OCI-LY3 (cell line): ENCODE data around the gene MARCHF3.

Experiments
- EZH2phosphoT487 ChIP-seq: fragments of 200-600 bp; shearing (Covaris generic); IDR thresholded peaks from 2 replicates; pipeline ENCODE4 v1.6.1; 2018; ENCODE audit warnings: antibody characterized with exemption, mixed run types, low read depth
- TF ChIP-seq, protein P1 (sequence below): fragments of 200-600, 300-600 bp; sonication (generic); IDR thresholded peaks from 2 replicates; pipeline ENCODE4 v1.5.1; 2014; ENCODE audit warnings: antibody characterized with exemption, low read length, low read depth

- no peak for TF ChIP-seq EZH2phosphoT487
- TF ChIP-seq, protein P1, sequence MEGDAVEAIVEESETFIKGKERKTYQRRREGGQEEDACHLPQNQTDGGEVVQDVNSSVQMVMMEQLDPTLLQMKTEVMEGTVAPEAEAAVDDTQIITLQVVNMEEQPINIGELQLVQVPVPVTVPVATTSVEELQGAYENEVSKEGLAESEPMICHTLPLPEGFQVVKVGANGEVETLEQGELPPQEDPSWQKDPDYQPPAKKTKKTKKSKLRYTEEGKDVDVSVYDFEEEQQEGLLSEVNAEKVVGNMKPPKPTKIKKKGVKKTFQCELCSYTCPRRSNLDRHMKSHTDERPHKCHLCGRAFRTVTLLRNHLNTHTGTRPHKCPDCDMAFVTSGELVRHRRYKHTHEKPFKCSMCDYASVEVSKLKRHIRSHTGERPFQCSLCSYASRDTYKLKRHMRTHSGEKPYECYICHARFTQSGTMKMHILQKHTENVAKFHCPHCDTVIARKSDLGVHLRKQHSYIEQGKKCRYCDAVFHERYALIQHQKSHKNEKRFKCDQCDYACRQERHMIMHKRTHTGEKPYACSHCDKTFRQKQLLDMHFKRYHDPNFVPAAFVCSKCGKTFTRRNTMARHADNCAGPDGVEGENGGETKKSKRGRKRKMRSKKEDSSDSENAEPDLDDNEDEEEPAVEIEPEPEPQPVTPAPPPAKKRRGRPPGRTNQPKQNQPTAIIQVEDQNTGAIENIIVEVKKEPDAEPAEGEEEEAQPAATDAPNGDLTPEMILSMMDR, result no peak
Measured at GRCh38 chr5:126848253-126848652, 182.1 kb downstream of the MARCHF3 start.
